HG03060 (cell line): ENCODE measurements around the gene ELF3.
A peak's percentile ranks its signal among the peaks of the same experiment; 100 is the strongest.
"Not testable (repeated sequence)": the region's sequence is repeated elsewhere in the genome, so short reads cannot be mapped to it uniquely, and the experiment has no call there.

Experiments
- ATAC-seq: cut with Tn5 transposase; IDR thresholded peaks from one replicate; pipeline ENCODE4 v1.9.1; 2021; ENCODE audit warnings: low read depth, moderate number of reproducible peaks; ENCODE audit not compliant: unreplicated experiment

The ELF3 gene

DNA sequence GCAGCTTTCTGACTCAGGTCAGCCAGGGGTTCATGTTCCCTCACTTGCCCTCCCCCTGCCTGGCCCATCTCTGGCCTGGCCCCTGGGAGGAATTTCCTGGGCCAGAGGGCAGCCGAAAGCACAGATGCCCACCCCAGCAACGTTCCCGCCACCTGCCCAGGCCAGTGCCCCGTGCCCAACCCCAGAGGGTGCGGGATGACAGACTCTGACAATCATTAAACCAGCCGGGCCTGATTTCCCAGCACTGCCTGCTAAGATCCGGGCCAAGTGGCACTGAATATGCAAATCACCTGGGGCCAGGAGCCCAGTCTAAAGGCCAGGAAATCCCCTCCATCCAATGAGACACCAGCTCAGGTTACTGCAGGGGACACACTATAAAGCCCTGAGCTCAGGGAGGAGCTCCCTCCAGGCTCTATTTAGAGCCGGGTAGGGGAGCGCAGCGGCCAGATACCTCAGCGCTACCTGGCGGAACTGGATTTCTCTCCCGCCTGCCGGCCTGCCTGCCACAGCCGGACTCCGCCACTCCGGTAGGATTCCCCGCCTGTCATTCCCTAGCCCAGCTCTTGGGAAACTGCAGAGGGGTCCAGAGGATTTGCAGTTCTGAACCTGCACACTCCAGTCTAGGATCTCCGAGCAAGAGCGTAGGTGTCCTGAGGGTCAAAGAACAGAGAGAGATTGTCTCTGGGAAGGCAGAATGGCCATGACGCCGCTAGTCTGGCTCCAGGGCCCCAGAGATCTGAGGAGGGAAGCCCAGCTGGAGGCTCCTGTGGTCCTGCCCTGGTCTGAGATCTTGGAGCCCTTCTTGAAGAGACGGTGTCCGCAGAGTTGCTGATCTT is at the start of gene ELF3:
TSS of gene ELF3 (plus strand) at position 408 of the 836 bp plus-strand sequence. CDS start 550 bp downstream, outside the sequence.
- peak; percentile 83 for ATAC-seq

- not testable (repeated sequence) for ATAC-seq
These were observed 48.0 kb upstream of the ELF3 start for GRCh38 chr1:201962382-201962781.

DNA sequence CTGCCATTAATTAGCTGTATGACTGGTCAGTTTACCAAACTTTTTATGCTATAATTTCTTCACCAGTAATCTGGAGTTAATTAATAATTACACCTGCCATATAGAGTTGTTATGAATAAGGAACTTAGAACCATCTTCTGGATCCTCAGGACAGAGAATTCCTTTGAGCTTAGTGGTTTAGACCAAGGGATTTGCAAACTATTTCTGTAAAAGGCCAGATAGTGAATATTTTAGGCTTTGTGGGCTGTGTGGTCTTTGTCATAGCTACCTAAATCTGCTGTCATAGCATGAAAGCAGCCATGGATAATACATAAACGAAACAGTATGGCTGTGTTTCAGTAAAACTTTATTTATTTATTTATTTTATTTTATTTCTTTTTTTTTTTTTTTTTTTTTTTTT is 46.1 kb upstream of the ELF3 start:
- ATAC-seq: no peak

DNA sequence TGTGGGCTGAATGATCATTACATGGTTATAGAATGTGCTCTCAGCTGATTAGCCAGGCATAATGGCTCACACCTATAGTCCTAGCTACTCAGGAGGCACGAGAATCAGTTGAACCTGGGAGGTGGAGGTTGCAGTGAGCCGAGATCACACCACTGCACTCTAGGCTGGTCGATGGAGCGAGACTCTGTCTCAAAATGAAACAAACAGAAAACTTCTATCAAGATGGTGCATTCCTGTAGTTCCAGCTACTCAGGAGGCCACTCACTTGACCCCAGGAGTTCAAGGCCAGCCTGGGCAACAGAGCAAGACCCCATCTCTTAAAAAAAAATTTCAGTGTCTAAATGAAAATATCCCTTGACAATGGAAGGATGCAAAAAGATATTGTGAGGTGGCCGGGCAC is 44.2 kb upstream of the ELF3 start:
- no peak for ATAC-seq

- ATAC-seq: no peak
These were observed 42.0 kb upstream of the ELF3 start for GRCh38 chr1:201968202-201968925.

DNA sequence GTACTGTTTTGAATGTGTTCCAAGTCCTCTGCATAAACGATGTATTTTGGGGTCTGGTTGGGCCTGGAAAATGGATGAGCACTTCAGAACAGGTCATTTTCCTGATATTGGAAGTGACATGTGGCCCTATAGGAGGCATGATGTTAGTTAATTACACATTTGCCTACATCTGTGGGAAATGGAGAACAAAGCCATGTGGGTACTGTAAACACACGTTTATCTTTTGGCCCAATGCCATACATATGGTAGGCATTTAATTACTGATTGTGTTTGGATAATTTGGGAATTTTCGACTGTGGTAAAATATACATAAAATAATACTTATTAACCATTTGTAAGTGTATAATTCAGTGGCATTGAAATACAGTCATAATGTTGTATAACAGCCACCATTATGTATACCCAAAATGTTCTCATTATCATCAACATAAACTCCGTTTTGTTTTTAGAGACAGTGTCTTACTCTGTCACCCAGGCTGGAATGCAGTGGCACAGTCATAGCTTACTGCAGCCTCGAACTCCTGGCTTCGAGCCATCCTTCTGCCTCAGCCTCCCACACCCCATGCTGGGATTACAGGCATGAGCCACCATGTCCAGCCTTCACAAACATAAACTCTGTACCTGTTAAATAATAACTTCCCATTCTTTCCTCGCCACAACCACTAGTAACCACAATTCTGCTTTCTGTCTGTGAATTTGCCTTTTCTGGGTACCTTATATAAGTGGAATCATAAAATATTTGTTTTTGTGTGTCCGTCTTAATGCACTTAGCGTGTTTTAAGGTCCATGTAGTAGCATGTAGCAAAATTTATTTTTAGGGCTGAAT is 39.8 kb upstream of the ELF3 start:
- no peak for ATAC-seq

GRCh38 chr1:201982082-201982622 is 28.2 kb upstream of the ELF3 start:
- ATAC-seq: no peak

GRCh38 chr1:201982623-201983379 is 27.6 kb upstream of the ELF3 start, which contains the start of gene RNPEP:
TSS of gene RNPEP (plus strand) at chr1:201982648. CDS start at chr1:201982667, 19 bp downstream.
- no peak for ATAC-seq

GRCh38 chr1:201983380-201983805 is 27.0 kb upstream of the ELF3 start:
- no peak for ATAC-seq

GRCh38 chr1:201984446-201984845 is 25.9 kb upstream of the ELF3 start:
- ATAC-seq: no peak

DNA sequence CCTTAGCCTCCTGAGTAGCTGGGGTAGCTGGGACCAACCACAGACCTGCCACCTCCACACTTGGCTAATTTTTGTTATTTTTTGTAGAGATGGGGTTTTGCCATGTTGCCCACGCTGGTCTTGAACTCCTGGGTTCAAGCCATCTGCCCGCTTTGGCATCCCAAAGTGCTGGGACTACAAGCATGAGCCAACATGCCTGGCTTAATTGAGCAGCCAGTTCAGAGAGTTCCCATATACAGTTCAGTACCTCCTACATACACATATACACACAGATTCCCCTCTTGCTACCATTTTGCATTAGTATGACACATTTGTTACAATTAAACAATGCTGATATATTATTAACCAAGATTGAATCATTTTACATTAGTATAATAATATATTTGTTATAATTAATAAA is 25.0 kb upstream of the ELF3 start:
- no peak for ATAC-seq

GRCh38 chr1:201988601-201989000 is 21.8 kb upstream of the ELF3 start:
- no peak for ATAC-seq

DNA sequence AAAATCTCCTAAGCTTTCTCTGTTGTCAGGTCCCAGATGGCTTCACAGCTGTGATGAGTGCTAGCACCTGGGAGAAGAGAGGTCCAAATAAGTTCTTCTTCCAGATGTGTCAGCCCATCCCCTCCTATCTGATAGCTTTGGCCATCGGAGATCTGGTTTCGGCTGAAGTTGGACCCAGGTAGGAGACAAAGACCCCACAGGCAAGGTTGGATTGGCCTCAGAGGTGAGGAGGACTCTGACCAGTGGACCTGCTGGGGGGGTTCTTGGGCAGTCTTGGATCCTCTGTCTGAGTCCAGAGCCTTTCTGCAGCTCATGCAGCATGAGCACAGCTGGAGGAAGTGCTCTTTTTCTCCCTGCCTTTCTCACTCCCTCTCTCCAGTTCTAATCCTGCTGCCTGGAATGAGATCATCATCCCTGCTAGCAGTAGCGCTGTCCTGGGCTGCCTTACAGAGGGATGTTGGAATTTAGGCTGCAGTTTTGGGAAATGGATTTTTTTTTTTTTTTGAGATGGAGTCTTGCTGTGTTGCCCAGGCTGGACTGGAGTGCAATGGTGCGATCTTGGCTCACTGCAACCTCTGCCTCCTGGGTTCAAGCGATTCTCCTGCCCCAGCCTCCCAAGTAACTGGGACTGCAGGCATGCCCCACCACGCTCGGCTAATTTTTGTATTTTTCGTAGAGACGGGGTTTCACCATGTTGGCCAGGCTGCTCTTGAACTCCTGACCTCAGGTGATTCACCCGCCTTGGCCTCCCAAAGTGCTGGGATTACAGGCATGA is 20.8 kb upstream of the ELF3 start:
- ATAC-seq: no peak

DNA sequence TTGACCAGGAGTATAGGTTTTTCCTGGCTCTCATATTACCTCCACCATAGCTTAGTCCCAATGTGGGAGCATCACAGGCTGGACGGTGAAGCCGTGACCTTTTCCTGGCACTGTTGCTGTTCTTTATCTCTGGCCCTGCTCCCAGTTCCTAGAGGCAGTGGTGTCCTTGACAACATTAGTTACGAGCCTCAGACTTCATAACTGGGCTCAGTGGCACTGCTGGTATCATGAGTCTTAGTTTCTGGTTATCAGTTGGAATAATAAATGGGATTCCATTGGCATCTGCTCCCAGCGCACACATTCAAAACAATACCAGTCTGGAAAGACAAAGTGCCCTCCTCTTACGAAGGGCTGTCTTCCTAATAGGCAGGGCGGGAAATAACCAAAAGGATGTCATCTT is 20.0 kb upstream of the ELF3 start:
- ATAC-seq: no peak

- no peak for ATAC-seq
These were observed 10.7 kb upstream of the ELF3 start for GRCh38 chr1:201999625-202000238.

DNA sequence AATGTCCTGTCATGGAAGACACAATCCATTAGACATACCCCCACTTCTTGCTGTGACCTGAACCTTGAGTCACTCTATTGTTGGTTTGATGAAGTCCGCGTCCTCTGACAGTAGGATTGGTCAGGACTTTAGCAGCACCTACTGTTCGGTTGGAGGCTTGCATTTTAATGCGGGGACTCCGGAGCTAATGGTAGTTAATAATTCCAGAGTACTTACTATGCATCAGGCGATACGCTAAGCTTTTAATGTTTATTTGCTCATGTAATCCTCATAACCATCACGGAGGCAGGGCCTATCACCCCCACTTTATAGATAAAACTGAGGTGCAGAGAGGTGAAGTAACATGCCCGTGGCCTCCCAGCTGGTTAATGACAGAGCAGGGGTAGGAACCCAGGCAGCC is 7.9 kb upstream of the ELF3 start:
- no peak for ATAC-seq

GRCh38 chr1:202004711-202005110 is 5.7 kb upstream of the ELF3 start:
- no peak for ATAC-seq

GRCh38 chr1:202005958-202006357 is 4.4 kb upstream of the ELF3 start:
- ATAC-seq: no peak

- ATAC-seq: no peak
These were observed 3.1 kb upstream of the ELF3 start for GRCh38 chr1:202007304-202007703.
